ENCODE results near the gene WFS1. TPM values are rescaled to one million over a fixed set of nuclear protein-coding genes. Genes with fewer than 3 reads are reported as not detected.

WFS1 gene
- total and polyA plus RNA-seq, 2 of the 4 experiments (the other 2 are of a cell fraction): 9.7 to 42.4 TPM

DNA sequence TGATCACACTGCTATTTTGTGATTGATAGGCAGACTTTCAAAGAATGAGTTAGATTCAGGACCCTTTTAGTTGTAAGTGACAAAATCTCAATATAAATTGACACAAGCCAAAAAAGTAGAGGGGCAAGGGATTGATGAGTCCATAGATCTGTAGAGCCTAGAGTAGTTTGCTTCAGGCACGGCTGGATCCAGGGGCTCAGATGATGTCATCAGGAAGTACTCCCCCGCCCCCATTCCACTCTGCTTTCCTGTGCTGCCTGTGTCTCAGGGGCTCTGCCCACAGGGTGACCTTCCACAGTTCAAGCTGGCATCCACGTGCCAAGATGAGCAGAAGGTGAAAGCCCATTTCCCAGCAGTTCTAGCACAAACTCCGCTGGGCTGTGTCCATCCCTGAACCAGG, 13.6 kb downstream of the WFS1 start:
- no CpG with 5 or more reads among the region's 4 CpGs for WGBS, 2 experiments (ENCODE audit: extremely low coverage in 2 of 2, insufficient read length in 1 of 2)
- Histone ChIP-seq H3K9ac (ENCODE audit: low read depth, low read length) (no peak overlapping the region), H3K4me1 (ENCODE audit: control insufficient read depth, insufficient read depth, low read length) (peaks cover 26% of the 10 kb centered on the region)

More for the DNA sequence above, 13.6 kb downstream of the WFS1 start:
- Histone ChIP-seq H3K27ac (ENCODE audit: insufficient read depth, low read length) (no peak overlapping the region), H2BK15ac (ENCODE audit: low read depth, low read length) (no peak overlapping the region), H2BK20ac (ENCODE audit: low read depth, low read length) (no peak overlapping the region), H4K91ac (ENCODE audit: insufficient read depth, low read depth, low read length) (no peak overlapping the region), H3K4me2 (ENCODE audit: low read depth, low read length) (no peak overlapping the region), H3K79me1 (ENCODE audit: low read depth in 1 of 2, low read length in 2 of 2) (peaks cover 2 to 32% of the 10 kb centered on the region in 2 experiments; a peak in 3 of 4 replicates), H3K36me3 (ENCODE audit: control insufficient read depth, insufficient read depth, low read length) (peaks cover 47% of the 10 kb centered on the region), H2BK5ac (ENCODE audit: low read depth, low read length, poor library complexity, severe bottlenecking) (no peak overlapping the region), H4K20me1 (ENCODE audit: insufficient read depth, low read length) (peaks cover 50% of the 10 kb centered on the region), H3K4me3 (ENCODE audit: insufficient read depth, low read depth, low read length) (no peak overlapping the region), H4K8ac (ENCODE audit: low read depth in 2 of 2, low read length in 2 of 2) (no peak overlapping the region), H3K18ac (ENCODE audit: low read depth, low read length) (no peak overlapping the region), H3K9me3 (ENCODE audit: control insufficient read depth, insufficient read depth, low read length) (no peaks in the 10 kb centered on the region), H3K14ac (replicated peaks; ENCODE audit: low read depth, low read length) (no peak overlapping the region), H3K23ac (ENCODE audit: low read depth, low read length) (no peak overlapping the region), H3K56ac (ENCODE audit: extremely low read depth, insufficient read depth, low read length) (no peak overlapping the region), H2AFZ (replicated peaks; ENCODE audit: low read length, poor library complexity) (no peak overlapping the region), H3K27me3 (ENCODE audit: control insufficient read depth, insufficient read depth, low read length) (no peaks in the 10 kb centered on the region), H2BK120ac (ENCODE audit: low read depth, low read length) (no peak overlapping the region), H3K9me1 (ENCODE audit: insufficient read depth, low read length) (peaks cover 15% of the 10 kb centered on the region), H3K4ac (ENCODE audit: low read depth, low read length) (no peak overlapping the region), H4K5ac (ENCODE audit: low read depth, low read length) (no peak overlapping the region), H2AK5ac (ENCODE audit: low read depth, low read length) (no peak overlapping the region), H2AK9ac (replicated peaks; ENCODE audit: low read depth, low read length, poor library complexity) (no peak overlapping the region)
- in situ Hi-C loops (cut with MboI; ENCODE audit: low sequenced_read_pairs): no loop called here
- ATAC-seq (ENCODE audit: low read depth) (no peak), DNase-seq (no peak)
- BruUV-seq (replicated peaks): no TSS peak
- POLR2A ChIA-PET (ENCODE audit: unreplicated experiment): no interaction called here
- CTCF ChIA-PET: no interaction called here
- dilution Hi-C loops (cut with HindIII; ENCODE audit: low sequenced_read_pairs, unreplicated experiment): no loop called here
- intact Hi-C loops (cut with micrococcal nuclease): no loop called here
- no peak for TF ChIP-seq MAFK (IDR thresholded peaks at IDR 0.05; ENCODE audit: low read depth, low read length)
- no peak for TF ChIP-seq SMC3 (IDR thresholded peaks at IDR 0.05; ENCODE audit: low read depth, low read length)
- TF ChIP-seq MAZ (IDR thresholded peaks at IDR 0.05; ENCODE audit: borderline replicate concordance, low read depth, low read length): no peak

All from IMR-90 (cell line).